HG03097 (cell line): ENCODE data around the gene DGKD.

Experiments used
- ATAC-seq: cut with Tn5 transposase; IDR thresholded peaks from one replicate; pipeline ENCODE4 v1.9.1; 2021; ENCODE audit not compliant: unreplicated experiment, low FRiP score

The DGKD gene

DNA sequence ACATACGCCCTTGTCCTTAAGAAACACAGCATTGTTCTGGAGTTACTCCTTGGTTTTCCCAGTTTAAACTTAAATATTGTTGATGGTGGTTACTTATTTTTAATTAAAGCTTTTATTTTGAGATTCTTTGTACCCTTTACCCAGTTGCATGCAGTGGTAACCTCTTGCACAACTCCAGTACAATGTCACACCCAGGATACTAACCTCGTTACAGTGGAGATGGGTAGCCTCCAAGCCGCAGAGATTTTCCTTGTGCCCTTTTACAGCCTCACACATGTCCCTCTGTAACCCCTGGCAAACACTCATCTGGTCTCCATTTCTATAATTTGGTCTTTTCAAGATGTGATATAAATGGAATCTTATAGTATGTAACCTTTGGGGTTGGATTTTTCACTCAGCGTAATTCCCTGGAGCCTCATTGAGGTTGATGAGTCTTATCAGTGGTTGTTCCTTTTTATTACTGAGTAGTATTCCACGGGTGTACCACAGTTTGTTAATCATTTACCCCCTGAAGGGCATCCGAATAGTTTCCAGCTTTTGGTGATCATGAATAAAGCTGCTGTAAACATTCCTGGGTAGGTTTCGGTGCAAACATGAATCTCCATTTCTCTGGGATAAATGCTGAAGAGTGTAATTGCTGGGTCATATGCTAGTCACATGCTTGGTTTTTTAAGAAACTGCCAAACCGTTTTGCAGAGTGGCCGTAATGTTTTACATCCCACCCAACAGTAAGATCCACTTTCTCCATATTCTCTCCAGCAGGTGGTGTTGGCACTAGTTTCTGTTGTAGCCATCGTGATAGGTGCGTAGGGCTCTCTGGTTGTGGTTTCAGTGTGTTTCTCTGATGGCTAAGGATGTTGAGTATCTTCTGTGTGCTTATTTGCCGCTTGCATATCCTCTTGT lies 68.6 kb downstream of the DGKD start:
- ATAC-seq, result no peak

DNA sequence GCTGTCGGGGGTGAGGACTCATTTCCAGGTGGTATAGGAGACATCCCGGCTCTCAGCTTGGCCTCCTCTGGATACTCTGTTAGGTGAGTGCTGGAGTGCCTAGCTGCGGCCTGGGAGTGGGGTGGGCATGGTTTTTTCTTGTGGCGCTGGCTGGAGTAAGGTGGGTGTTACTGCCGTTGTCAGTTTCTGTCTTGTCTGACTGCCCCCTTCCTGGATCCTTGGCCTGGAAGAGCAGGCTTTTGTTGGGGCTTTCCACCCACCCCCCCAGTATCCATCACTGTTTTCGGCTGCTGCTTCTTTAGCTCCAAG lies 69.2 kb downstream of the DGKD start:
- no peak for ATAC-seq

DNA sequence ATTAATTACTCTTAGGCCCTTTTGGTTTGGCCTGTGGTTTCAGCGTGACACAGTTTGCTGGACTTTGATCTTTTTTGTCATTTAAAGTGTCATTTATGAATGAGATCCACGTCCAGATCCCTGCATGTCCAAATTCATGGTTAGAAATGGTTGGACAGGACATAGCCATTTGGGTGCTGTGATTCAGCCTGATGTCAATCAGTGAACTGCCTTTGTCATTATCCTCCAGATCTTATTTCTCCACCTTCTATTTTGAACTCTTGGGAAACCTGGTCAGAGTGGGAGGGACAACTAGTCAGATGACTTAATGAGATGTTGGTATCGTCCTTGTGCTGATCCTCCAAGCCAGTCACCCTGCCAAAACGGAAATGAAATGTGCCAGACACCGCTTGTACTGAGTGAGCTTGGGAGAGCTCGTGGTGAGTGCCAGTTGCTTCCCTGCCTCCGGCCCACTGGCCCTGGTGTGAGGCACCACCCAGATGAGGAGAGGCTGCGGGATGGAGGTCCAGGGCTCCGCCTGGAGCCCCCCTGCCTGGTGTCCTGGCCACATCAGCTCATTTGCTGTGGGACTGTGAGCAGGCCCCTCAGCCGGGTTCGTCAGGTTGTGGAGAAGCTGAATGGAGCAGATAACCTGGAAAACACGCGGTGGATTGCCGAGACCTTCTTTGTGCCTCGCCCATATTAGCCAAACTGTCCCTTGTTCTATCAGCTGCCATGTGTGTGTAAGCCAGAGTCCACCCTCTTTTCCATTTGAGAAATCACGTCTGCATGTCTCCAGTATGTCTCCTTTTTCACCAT lies 70.1 kb downstream of the DGKD start:
- no peak for ATAC-seq

DNA sequence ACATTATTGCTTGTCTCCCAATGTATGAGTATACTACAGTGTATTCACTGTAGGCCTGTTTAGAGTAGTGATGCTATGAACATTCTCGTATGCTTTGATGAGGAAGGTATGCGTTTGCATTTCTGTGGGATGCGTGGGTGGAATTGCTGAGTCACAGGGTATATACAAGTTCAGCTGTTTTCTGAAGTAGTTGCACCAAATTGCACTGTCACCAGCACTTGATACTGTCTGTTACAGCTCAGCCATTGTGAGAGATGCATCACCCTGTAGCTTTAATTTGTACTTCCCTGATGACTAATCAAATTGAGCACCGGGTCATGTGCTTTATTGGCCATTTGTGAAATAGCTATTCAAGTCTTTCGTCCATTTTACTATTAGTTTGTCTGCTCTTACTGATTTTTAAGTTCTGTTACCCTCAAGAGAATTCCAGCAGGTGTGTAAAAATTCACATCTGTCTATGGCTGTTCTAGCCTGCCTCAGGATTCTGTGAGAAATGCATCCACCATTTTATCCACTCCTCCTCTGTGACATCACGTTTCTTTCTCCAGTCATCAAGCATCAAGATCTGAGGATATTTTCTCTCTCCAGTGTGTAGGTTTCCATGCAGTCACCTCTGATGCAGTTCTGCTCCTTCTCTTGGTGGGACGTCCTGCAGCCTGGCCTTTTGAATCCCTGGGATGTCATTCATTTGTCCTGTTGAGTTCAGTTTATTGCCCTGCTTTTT lies 72.5 kb downstream of the DGKD start:
- no peak for ATAC-seq

DNA sequence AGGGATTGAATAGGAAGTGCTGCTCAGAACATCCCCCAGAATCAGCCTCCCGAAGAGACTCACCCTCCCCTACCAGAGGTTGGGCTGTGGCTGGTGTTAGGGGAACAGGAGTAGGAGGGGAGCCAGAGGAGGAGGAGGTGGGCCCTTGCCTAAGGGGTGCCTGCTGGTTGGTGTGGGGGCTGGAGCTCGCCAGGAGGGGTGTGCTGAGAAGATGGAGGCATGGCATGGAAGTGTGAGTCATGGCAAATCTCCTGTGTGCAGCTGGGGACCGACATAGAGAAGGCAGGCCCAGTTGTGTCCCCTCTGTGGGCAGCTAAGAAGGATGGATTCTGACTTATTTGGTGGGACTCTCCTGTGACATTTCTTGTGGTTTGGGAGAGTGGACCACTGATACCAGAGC lies 73.7 kb downstream of the DGKD start:
- no peak for ATAC-seq

DNA sequence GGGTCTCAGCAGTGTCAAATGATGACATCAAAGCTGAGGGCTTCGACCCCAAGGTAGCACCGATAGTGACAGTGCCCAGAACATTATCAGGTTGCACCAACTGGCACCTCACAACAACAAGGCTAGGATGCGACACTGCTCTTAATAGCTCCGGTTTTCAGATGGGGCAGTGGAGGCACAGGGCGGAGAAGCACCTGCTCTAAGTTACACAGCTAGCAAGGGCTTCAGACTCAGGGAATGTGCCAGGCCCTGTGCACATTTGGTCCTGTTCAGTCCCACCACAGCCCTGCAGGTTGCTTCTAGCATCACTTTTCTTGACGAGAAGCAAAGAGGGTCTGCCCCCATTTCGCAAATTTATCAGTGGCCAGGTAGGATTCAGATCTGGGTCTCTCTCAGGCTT lies 74.1 kb downstream of the DGKD start:
- no peak for ATAC-seq

DNA sequence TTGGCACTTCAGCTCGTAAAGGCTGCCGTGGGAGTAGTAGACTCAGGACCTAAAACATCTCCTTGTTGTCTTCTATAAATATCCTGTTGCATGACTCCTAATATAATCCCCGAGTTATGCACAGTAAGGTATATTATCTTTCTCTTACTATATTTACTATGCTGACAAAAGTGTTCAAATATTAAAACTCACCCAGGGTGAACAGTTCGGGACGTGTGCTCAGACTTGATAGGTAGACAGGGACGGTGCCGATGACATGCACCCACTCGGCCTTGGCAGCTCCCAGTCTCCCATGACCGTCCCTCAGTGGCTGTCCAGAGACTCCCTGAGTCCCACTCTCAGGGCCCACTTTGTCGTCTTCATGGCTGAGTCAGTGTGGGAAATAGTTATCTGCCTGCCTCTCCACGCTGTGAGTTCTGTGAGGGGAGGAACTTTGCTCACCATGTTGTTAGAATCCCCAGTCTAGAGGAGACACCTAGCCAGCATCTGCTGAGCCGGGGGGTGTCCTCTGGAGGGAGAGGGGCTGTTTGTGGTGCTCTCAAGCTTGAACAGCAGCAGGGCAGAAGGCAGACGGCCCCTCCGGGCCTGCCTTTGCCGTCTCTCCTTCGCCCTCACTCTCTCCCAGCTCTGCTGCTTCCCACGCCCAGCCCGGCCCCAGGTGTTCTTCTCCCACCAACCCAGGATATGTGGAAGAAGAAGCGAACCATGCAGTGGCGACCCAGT lies 75.0 kb downstream of the DGKD start:
- ATAC-seq, result no peak

DNA sequence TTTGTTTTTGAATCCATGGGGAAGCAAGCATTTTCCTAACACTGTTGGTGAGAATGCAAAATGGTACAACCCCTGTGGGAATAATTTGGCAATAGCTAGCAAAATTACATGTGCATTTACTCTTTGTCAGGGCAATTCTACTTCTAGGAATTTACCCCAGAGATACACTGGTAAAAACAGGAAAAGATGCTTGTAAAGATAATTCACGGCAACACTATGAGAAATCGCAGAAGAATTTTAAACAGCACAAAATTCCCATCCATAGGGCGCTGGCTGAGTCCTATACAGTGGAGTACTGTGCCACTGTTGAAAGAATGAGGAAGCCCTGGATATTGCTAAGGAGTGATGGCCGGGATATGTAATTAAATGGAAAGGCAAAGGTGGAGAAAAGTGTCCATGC lies 75.8 kb downstream of the DGKD start:
- no peak for ATAC-seq

DNA sequence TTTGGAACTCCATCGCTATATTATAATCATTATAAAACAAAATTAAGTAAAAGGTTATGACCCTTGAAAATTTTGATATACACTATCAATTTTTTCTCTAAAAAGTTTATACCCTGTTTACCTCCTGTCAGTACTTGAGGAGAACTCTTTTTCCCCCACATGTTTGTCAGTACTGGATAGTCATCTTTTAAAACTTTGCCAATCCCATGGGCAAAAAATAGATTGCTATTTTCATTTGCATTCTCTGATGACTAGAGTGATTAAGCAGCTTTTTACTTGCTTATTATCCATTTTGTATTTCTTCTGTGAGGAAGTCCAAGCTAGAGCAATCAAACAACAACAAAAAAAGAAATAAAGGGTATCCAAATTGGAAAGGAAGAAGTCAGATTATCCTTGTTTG lies 76.4 kb downstream of the DGKD start:
- ATAC-seq, result no peak

DNA sequence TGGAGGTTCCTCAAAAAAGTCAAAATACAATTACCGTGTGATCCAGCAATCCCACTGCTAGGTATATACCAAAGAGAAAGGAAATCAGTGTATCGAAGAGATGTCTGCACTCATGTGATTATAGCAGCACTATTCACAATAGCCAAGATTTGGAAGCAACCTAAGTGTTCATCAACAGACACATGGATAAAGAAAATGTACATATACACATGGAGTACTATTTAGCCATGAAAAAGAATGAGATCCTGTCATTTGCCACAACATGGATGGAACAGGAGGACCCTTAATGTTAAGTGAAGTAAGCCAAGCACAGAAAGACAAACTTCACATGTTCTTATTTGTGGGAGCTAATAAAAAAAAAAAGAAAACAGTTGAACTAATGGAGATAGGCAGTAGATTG lies 78.7 kb downstream of the DGKD start:
- ATAC-seq, result no peak

DNA sequence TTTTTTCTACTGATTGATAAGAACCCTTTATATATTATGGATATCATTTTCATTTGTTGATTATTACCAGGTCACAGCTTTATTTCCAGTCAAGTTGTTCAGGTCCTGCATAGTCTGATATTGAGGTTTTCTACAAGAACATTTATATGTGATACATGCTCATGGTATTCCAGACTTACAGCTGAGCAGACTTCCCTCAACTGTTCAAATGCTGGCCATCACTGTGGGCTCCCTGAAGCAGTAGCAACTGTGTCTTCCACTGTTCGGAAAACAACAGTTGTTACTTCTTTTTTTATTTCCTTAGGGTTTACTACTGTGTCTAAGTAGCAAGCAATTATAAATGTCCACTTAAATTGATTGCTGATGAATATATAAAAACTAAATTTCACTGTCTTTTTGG lies 79.5 kb downstream of the DGKD start:
- no peak for ATAC-seq

DNA sequence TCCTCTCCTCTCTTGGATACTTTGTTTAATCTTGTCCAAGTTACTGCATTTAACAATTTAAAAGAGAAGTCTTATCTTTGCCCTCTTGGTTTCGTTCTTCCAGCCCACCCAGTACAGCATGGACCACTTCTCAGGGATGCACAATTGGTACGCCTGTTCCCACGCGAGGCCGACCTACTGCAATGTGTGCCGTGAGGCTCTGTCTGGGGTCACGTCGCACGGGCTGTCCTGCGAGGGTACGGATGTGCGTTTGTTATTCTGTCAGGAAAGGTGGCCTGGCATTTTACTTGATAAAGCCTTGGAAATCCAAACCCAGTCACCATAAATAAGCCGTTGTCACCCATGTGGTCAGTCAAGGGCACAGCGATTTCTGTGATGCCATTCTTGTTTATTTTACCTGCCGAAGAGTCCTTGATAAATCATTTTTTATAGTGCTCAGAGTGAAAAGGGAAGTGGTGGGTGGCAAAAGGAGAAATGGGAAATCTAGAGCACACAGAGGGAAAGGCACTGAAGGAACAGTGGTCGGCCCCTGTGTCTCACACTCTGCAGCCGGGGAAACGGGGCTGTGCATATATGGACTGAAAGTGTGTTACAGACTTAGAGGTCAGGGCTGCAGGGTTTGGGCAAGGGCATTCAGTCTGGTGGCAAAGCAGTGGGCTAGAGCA lies 80.5 kb downstream of the DGKD start:
- no peak for ATAC-seq

DNA sequence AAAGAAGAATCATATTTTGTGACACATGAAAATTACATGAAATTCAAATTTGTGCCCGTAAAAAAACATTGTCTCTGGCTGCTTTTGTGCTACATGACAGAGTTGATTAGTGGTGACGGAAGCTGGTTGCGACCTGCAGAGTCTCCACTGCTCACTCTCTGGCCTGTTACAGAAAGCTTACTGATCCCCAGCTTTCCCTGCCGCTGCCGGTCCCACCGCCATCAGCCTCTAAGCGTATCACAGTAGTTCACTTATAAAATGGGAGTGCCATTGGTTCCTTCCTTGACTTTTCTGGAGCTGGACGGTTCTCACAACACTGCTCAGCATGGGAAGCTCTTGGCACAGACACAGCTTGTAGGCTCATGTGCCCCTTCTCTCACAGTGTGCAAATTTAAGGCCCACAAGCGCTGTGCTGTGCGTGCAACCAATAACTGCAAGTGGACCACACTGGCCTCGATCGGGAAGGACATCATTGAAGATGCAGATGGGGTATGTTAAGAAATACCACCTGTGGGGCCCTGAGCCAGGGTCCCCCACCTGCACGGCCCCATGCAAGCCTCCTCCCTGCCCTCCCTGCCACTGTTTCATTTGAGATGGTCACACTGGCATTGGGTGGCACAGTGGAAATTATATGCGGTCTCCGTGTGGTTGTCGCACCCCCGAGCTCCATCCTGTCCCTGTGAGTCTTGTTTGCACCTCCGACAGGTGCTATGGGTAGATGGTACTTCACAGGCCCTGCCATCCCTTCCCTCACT lies 81.3 kb downstream of the DGKD start:
- ATAC-seq, result no peak

DNA sequence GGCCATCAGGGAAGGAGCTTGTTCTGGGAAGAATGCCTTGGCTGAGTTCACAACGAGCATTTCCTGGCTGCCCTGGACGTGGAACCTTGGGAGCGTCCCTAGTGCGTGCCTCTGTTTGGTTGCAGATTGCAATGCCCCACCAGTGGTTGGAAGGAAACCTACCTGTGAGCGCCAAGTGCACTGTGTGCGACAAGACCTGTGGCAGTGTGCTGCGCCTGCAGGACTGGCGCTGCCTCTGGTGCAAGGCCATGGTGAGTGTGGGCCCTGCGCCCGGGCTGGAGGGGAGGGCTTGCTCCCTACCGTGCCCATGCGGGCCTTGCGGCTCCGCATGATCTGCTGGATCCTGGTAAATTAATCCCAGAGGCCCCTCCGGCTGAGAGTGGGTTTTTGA lies 81.9 kb downstream of the DGKD start:
- ATAC-seq, result no peak

DNA sequence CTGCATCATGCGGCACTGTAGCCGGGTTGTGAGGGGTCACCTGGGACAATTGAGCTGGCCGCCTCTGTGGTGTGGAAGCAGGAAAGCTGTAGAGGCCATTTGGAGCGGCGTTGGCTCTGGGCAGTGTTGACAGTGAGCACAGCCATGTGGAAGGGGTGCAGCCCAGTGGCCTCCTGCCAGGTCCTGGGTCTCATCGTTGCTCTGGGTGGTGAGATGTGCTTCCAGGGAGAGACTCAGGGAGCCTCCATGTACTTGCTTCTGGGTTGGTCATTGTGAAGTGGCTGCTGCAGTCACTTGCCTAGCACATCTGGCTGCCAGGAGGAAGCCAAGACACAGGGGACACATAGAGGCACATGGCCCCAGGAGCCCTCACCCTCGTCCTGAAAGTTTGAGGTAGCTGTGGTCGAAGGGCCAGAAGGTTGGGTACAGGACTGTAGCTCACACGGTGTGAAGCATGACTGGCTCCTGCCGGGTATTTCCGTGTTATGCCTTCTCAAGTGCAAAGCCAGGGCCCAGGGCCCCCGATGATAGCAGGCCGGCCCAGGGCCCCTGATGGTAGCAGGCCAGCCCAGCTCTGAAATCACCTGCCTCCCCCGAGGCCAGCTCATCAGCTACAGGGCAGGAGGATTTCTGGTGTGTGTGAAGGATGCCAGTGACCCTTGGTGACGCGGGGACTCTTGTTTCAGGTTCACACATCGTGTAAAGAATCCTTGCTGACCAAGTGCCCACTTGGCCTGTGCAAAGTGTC lies 82.6 kb downstream of the DGKD start:
- no peak for ATAC-seq

DNA sequence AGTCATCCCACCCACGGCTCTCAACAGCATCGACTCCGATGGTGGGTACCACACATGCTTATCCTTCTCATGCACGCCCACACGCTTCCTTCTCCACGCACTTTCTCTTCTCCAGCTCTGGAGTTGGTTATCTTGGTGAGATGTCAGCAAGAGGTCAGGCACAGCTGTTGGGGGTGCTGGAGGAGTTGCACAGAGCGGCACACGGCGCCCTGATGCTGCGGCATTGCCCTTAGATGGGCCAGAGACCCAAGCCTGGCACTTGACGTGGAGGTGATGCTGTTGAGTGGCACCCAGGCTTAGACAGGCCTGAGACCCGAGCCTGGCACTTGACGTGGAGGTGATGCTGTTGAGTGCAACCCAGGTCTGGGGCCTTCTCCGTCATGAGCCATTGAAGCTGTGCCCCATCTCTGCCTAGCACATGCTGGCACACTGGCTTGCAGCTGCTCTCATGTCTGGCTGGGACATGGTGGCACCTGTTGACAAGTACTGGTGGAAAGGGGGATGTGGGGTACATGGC lies 83.2 kb downstream of the DGKD start:
- ATAC-seq, result no peak

DNA sequence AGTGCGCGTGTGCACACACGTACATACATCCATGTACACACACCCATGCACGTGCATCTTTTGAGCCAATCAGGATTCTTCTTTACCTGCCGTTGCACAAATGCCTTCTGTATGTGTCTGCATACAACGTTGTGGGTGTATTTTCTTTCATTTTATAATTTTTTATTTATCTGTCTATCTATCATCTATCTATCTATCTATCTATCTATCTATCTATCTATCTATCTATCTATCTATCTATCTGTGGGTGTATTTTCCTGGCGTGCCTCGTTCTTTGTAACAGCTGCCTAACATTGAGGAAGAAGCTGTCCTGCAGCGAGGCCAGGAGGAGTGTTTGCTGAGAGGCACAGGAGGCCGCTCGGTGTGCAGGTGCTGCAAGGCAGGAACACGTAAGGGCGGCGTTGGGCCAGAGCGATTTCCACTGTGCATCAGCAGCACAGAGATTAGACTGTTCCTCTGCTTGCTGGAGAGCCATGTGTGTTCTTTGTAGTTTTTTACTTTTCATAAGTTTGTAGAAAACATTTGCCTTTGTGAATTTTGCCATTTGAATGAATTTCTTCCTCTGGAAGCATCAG lies 84.4 kb downstream of the DGKD start:
- no peak for ATAC-seq

DNA sequence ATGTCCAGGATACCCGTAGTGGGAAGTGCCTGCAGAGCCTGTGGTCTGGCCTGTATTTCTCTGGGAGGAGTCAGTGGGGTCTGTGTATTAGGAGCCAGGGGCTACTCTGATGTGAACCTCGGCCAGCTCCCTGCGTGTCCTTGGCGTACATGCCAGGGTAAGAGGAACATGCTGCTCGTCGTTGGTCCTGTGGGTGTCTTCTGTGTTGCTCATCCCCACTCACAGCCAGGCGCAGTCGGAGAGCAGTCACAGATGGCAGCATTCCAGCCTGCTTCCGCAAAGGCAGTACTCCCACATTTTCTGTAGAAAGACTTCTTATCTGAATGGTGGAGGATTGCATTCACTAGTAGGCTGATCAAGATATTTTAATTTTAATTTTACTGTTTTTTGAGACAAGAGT lies 84.9 kb downstream of the DGKD start:
- no peak for ATAC-seq
